ENCODE results near the gene KIAA0319L.

- TF ChIP-seq CTCF (IDR thresholded peaks at IDR 0.05) (no peak), POLR2AphosphoS5 (IDR thresholded peaks at IDR 0.05) (no peak)
Measured at GRCh38 chr1:35533586-35533985, 23.6 kb downstream of the KIAA0319L start.

Data from stomach (tissue), 4 donors.